Measurements from ENCODE around the gene SLC22A2.

- no peak for TF ChIP-seq CTCF (IDR thresholded peaks at IDR 0.05; ENCODE audit: poor library complexity)
- TF ChIP-seq EZH2phosphoT487 (IDR thresholded peaks at IDR 0.05; ENCODE audit: low read depth, severe bottlenecking, unreplicated experiment): no peak
Observed at GRCh38 chr6:160277546-160277945, 18.9 kb upstream of the SLC22A2 start.

All from hepatocyte (in vitro differentiated cells).